NCI-H2196 treated with DMSO at 0.1 percent for 48 hours (cell line): ENCODE data around the gene FBXL15.

ENCODE experiments used
- DNase-seq: peaks from one replicate; lab custom pipeline; 2025; ENCODE audit not compliant: unreplicated experiment; lab: John Stamatoyannopoulos, UW

Gene FBXL15

GRCh38 chr10:102420714-102421506 is at the start of gene FBXL15:
Gene FBXL15, plus strand, starts transcription at chr10:102420836. Its CDS starts 294 bp downstream, at chr10:102421130.
- peak; percentile 77 for DNase-seq

GRCh38 chr10:102371295-102371694 is 49.3 kb upstream of the FBXL15 start:
- DNase-seq: no peak

GRCh38 chr10:102375250-102375649 is 45.4 kb upstream of the FBXL15 start:
- no peak for DNase-seq

- DNase-seq: no peak
These were observed 44.8 kb upstream of the FBXL15 start for GRCh38 chr10:102375867-102376266.

GRCh38 chr10:102376901-102377300 is 43.7 kb upstream of the FBXL15 start:
- no peak for DNase-seq

- no peak for DNase-seq
These were observed 41.3 kb upstream of the FBXL15 start for GRCh38 chr10:102379383-102379782.

GRCh38 chr10:102381983-102382382 is 38.7 kb upstream of the FBXL15 start:
- no peak for DNase-seq

GRCh38 chr10:102382871-102383270 is 37.8 kb upstream of the FBXL15 start:
- DNase-seq: no peak

GRCh38 chr10:102384053-102384452 is 36.6 kb upstream of the FBXL15 start:
- DNase-seq: no peak

GRCh38 chr10:102384606-102385429 is 35.8 kb upstream of the FBXL15 start:
- no peak for DNase-seq

GRCh38 chr10:102389894-102390293 is 30.7 kb upstream of the FBXL15 start:
- no peak for DNase-seq

GRCh38 chr10:102392306-102392705 is 28.3 kb upstream of the FBXL15 start:
- no peak for DNase-seq

GRCh38 chr10:102393411-102394078 is 27.1 kb upstream of the FBXL15 start:
- no peak for DNase-seq

GRCh38 chr10:102394079-102394800 is 26.4 kb upstream of the FBXL15 start:
- peak; percentile 42 for DNase-seq

- no peak for DNase-seq
These were observed 25.7 kb upstream of the FBXL15 start for GRCh38 chr10:102394801-102395399.

- peak; percentile 22 for DNase-seq
These were observed 25.0 kb upstream of the FBXL15 start, which contains the start of gene NFKB2 for GRCh38 chr10:102395400-102396316. Gene NFKB2, plus strand, starts transcription at chr10:102395705. Its CDS starts 255 bp downstream, at chr10:102395960.

- DNase-seq: no peak
These were observed 24.4 kb upstream of the FBXL15 start for GRCh38 chr10:102396317-102396650.

- no peak for DNase-seq
These were observed 23.9 kb upstream of the FBXL15 start for GRCh38 chr10:102396730-102397151.
